Activated naive CD4-positive, alpha-beta T cell (primary cell): ENCODE results near the gene MEPE.
"Not testable (repeated sequence)": the region's sequence is repeated elsewhere in the genome, so short reads cannot be mapped to it uniquely, and the experiment has no call there.

Experiments
- DNase-seq, 4 experiments: peaks; one replicate each; lab custom pipeline; 2025; lab: John Stamatoyannopoulos, UW

The MEPE gene

DNA sequence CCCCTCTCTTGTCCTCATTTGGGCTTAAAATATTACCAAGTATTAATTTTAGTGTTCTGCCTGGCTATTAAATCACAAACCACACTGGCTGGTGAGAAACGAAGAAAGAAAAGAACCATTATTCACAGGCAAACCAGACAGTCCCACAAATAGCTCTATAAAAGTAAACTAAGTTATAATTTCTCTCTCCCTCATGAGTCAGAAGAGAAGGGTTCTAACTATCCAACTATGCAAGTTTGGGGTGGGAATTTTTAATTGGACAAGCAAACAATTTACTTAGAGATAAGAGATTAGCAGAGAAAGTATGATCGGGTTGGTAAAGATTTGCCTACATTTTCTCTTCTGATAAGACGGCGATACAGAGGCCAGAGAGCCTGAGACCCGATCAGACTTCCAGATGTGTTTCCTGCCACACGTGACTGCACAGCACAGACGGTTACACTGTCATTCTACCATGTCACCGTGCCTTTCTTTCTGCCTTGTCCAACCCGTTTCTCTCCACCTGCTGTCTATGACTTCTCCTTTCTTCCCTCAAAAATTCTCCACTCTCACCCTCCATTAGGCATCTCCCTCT, 52.3 kb downstream of the MEPE start:
- no peak for DNase-seq

DNA sequence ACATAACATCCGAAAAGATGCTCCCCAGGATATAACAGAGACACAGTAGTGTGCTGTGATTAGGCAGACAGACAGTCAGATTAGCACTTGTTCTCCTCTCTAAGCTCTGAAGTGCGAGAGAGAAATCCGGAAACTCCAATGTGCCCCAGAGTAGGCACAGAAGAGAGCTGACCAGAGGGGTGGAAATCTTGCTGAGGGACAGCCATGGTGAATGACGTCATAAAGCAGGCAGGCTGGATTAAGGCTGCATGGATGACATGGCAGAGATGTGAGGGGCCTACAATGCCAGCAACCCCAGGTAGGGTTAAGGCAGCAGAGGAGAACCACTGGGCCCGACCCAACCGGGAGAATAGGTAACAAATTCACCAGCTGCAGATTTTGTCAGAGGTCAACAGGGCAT, 53.3 kb downstream of the MEPE start:
- no peak for DNase-seq

DNA sequence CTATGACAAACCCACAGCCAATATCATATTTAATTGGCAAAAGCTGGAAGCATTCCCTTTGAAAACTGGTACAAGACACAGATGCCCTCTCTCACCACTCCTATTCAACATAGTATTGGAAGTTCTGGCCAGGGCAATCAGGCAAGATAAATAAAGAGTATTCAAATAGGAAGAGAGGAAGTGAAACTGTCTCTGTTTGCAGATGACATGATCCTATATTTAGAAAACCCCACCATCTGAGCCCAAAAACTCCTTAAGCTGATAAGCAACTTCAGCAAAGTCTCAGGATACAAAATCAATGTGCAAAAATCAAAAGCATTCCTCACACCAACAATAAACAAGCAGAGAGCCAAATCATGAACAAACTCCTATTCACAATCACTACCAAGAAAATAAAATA, 58.0 kb downstream of the MEPE start:
- DNase-seq = not testable (repeated sequence)

DNA sequence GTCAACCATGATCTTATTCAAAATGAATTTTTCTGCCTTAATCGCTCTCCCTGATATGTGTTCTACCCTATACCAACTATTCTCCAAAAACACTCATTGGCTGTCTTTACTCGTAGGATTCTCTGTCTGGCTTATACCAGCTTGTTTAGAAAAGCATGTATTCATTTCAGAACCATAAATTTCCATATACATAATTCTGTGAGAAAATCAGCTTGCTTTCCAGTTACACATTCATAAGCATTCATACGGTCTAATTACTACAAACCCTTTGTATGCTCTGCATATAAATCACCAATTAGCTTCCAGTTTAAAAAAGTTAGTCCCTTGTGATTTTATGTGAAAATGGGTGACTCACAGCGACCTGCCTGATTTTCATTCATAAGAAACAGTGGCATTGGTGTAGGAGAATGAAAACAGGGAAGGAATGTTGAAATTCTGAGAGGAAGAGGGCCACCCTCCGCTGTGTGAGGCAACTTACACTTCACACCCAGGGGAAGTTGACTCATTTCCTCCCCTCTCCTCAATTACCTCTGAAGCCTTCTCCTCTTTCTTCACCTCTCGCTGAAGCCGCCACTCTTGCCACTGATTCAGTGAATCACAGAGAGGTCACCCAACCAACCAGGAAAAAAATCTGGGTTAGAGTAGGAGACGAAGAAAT, 63.3 kb downstream of the MEPE start:
- DNase-seq = no peak
